ENCODE results near the gene MBP.

The MBP gene

DNA sequence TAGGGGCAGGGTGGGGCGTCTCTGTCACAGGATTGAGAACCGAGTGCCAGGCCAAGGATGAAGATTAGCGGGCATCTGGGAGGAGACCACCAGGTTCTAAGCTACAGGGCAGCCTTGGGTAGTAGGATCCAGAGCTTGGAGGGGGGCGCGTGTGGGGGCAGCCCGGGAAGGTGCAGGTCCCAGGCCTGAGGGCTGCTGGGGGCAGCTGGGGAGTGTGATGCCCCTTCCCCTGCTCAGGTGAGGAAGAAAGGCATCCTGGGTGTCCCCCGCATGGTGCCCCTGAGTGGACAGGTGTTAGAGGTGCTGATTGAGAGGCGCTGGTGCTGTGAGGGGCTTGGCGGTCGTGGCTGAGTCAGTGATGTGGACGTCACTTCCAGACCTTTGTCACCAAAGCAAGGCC is 33.9 kb upstream of the MBP start:
- no peak for ATAC-seq
- TF ChIP-seq ZC3H10 (CRISPR knock-in tag; IDR thresholded peaks at IDR 0.05) (no peak), SNAI2 (CRISPR knock-in tag; IDR thresholded peaks at IDR 0.05) (no peak)

DNA sequence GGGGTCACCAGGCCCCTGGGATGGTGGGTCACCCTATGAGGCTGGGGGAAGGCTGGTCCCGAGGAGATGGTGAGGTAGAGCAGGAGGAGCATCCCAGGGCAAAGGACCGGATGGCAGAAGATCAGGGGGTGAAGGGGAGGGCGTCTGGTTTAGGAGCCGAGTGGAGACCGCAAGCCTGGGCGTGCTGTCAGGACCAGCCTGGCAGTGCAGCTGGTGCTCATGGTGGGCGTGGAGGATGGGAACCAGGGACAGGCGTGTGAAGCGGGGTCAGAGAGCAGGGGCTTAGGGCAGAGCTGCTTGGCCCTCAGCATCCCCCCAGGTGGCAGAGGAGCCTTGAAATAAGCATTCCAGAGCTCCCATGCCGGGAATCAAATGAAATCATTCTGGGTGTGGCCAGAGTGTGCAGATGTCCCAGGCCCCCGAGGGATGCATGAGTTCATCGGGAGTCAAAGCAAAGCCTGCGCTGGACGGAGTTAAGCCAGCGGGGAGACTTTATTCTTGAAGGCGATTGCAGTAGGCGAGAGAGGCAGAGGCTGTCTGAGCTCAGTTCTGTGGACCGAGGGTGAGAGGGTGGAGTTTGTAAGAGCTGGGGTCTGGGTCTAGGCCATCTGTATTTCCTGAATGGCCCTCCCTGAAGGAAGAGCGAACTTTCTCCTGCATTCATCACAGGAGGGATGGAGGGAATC is 33.1 kb upstream of the MBP start:
- ATAC-seq, result no peak
- no peak for TF ChIP-seq GLIS3 (CRISPR knock-in tag; IDR thresholded peaks at IDR 0.05)
- TF ChIP-seq ZFP30 (CRISPR knock-in tag; IDR thresholded peaks at IDR 0.05), result no peak
- TF ChIP-seq TCF4 (CRISPR knock-in tag; IDR thresholded peaks at IDR 0.05; ENCODE audit: borderline replicate concordance), result no peak
- TF ChIP-seq, protein P1, sequence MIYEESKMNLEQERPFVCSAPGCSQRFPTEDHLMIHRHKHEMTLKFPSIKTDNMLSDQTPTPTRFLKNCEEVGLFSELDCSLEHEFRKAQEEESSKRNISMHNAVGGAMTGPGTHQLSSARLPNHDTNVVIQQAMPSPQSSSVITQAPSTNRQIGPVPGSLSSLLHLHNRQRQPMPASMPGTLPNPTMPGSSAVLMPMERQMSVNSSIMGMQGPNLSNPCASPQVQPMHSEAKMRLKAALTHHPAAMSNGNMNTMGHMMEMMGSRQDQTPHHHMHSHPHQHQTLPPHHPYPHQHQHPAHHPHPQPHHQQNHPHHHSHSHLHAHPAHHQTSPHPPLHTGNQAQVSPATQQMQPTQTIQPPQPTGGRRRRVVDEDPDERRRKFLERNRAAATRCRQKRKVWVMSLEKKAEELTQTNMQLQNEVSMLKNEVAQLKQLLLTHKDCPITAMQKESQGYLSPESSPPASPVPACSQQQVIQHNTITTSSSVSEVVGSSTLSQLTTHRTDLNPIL (CRISPR knock-in tag; IDR thresholded peaks at IDR 0.05; ENCODE audit: low read depth), result no peak
- no peak for TF ChIP-seq ZC3H10 (CRISPR knock-in tag; IDR thresholded peaks at IDR 0.05)
- no peak for TF ChIP-seq OSR1 (CRISPR knock-in tag; IDR thresholded peaks at IDR 0.05)
- no peak for TF ChIP-seq POU6F1 (CRISPR knock-in tag; IDR thresholded peaks at IDR 0.05; ENCODE audit: borderline replicate concordance, low read depth)
- no peak for TF ChIP-seq CSDC2 (CRISPR knock-in tag; IDR thresholded peaks at IDR 0.05)
- no peak for TF ChIP-seq BACH2 (CRISPR knock-in tag; IDR thresholded peaks at IDR 0.05; ENCODE audit: borderline replicate concordance)
- no peak for TF ChIP-seq PATZ1 (CRISPR knock-in tag; IDR thresholded peaks at IDR 0.05; ENCODE audit: borderline replicate concordance)
- TF ChIP-seq ZNF565 (CRISPR knock-in tag; conservative IDR thresholded peaks at IDR 0.05; ENCODE audit: low read depth), result no peak
- no peak for TF ChIP-seq TSHZ2 (CRISPR knock-in tag; IDR thresholded peaks at IDR 0.05)

DNA sequence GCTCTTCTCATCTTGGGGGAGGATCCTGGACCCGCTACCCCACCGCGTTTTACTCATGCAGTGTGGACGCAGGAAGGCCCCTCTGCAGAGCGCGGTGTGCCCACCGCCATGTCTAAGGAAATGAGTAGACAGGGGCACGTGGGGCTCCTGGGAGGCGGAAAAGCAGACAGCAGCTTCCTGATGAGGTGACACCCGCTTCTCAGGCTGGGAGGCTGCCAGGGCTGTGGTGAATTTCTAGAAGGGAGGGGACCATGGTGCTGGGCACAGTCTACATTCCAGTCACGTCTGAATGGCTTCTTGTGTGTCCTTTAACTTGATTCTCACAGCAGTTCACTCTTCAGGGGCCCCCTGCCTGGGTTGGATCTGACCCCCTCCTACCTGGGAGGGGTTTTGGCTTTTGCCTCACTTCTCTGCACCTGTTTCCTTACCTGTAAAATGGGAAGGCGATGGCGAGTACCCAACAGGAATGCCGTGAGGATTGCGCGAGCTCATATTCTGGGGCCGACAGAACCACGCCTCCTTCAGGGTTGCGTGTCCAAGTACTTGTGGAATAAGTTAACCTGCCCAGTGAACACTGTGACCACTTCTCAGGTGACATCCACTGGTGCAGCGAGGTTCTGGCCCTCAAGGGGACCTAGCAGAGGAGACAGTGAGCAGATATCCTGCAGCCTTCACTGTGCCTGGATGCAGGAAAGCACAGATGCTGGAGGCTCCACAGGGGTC is 32.3 kb upstream of the MBP start:
- no peak for ATAC-seq
- TF ChIP-seq BACH2 (CRISPR knock-in tag; IDR thresholded peaks at IDR 0.05; ENCODE audit: borderline replicate concordance) (no peak), ESRRG (CRISPR knock-in tag; IDR thresholded peaks at IDR 0.05) (no peak), ZFP30 (CRISPR knock-in tag; IDR thresholded peaks at IDR 0.05) (no peak), OSR1 (CRISPR knock-in tag; IDR thresholded peaks at IDR 0.05) (no peak)
- TF ChIP-seq, protein P1 (CRISPR knock-in tag; IDR thresholded peaks at IDR 0.05; ENCODE audit: low read depth), result no peak

DNA sequence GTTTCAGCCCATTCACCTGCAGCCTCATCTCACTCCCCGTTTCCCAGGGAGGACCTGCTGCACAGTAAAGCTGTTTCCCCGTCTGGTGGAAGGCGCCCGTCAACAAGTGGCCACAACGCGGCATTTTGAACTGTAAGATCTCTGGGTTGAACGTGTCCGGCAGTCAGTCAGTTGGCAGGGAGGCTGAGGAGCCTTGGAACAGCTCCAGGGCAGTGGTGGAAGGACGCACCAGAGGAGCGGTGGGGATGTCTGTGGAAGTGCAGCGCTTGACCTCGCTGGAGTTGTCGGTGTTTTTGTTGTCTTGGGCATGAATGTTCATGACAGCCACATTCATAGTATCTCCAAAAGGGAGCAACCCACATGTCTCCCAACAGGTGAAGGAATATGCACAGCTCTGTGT is 31.4 kb upstream of the MBP start:
- ATAC-seq, result no peak
- no peak for TF ChIP-seq RARB (CRISPR knock-in tag; IDR thresholded peaks at IDR 0.05)
- no peak for TF ChIP-seq TCF4 (CRISPR knock-in tag; IDR thresholded peaks at IDR 0.05; ENCODE audit: borderline replicate concordance)
- no peak for TF ChIP-seq ZNF8 (CRISPR knock-in tag; IDR thresholded peaks at IDR 0.05)
- no peak for TF ChIP-seq CSDC2 (CRISPR knock-in tag; IDR thresholded peaks at IDR 0.05)
- no peak for TF ChIP-seq GLIS3 (CRISPR knock-in tag; IDR thresholded peaks at IDR 0.05)
- TF ChIP-seq, protein P2, sequence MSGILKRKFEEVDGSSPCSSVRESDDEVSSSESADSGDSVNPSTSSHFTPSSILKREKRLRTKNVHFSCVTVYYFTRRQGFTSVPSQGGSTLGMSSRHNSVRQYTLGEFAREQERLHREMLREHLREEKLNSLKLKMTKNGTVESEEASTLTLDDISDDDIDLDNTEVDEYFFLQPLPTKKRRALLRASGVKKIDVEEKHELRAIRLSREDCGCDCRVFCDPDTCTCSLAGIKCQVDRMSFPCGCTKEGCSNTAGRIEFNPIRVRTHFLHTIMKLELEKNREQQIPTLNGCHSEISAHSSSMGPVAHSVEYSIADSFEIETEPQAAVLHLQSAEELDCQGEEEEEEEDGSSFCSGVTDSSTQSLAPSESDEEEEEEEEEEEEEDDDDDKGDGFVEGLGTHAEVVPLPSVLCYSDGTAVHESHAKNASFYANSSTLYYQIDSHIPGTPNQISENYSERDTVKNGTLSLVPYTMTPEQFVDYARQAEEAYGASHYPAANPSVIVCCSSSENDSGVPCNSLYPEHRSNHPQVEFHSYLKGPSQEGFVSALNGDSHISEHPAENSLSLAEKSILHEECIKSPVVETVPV (CRISPR knock-in tag; IDR thresholded peaks at IDR 0.05), result no peak
- no peak for TF ChIP-seq SNAI2 (CRISPR knock-in tag; IDR thresholded peaks at IDR 0.05)
- no peak for TF ChIP-seq ZNF70 (CRISPR knock-in tag; IDR thresholded peaks at IDR 0.05)
- TF ChIP-seq OSR1 (CRISPR knock-in tag; IDR thresholded peaks at IDR 0.05), result no peak
- TF ChIP-seq PPARA (CRISPR knock-in tag; IDR thresholded peaks at IDR 0.05; ENCODE audit: borderline replicate concordance), result no peak
- TF ChIP-seq TSHZ2 (CRISPR knock-in tag; IDR thresholded peaks at IDR 0.05), result no peak

Data from SK-N-SH treated with all-trans-retinoic acid at 6 μM for 48 hours (cell line).